Activated T-helper 17 cell treated with anti-CD3 and anti-CD28 coated beads, Interleukin-2, amount 50 U/mL, for 72 hours (primary cell): ENCODE measurements around the gene ARFRP1. TPM values are rescaled to one million over a fixed set of nuclear protein-coding genes. Genes with fewer than 3 reads are reported as not detected.

Source experiments
- ATAC-seq: fragments of 150-1000 bp; cut with Tn5 transposase; replicated peaks from 2 replicates; pipeline ENCODE4 v1.10.0; 2021; ENCODE audit warnings: mild to moderate bottlenecking, moderate library complexity
- H3K27ac Mint-ChIP-seq: one replicate; pipeline ENCODE4 v1.8.0; 2022; ENCODE audit warnings: mixed read lengths
- H3K27me3 Mint-ChIP-seq: one replicate; pipeline ENCODE4 v1.8.0; 2022; ENCODE audit warnings: mixed read lengths
- H3K36me3 Mint-ChIP-seq: one replicate; pipeline ENCODE4 v1.8.0; 2022; ENCODE audit warnings: low read depth, mild to moderate bottlenecking, mixed read lengths
- H3K4me1 Mint-ChIP-seq: one replicate; pipeline ENCODE4 v1.8.0; 2022; ENCODE audit warnings: mixed read lengths
- H3K4me3 Mint-ChIP-seq: one replicate; pipeline ENCODE4 v1.8.0; 2022; ENCODE audit warnings: mild to moderate bottlenecking, mixed read lengths
- H3K9me3 Mint-ChIP-seq: one replicate; pipeline ENCODE4 v1.8.0; 2022; ENCODE audit warnings: mixed read lengths
- total RNA-seq, 2 donors: library from RNA; stranded (reverse); gene quantifications; one replicate each; pipeline ENCODE4 v1.2.3, GENCODE V29; 2022

ARFRP1 gene
- total RNA-seq: 10 to 100 TPM; 43.8 to 55.8 TPM

DNA sequence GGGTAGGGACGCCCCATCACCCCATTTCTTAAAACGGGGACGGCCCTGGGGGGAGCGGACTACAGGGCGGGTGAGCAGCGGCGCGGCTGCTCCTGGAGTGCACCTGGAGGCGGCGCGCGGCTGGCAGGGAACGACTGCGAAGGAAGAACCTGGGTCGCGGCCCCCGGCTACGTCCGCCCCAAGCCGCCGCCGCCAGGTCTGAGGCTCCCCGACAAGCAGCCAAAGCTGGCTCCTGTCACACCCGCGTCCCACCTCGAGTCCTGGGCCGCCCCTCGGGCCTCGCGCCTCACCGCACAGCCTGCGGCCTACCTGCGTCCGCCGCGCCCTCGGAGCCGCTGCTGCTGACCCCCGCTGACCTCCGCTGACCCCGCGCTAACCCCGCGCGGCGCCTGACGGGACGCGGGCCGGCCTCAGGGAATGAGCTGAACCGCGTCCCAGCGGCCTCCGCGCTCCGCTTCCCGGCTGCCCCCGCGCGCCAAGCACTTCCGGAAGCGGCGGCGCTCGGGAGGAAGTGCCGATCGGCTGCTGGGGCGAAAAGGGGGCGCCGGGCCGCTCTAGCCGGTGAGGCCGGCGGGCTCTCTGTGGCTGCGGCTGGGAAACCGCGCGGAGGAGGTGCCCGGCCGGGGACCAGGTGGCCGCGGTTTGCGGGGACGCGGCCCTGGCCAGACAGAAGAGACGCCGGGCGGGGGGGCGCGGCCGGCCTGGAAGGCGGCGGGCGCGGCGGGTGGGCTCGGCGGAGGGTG lies at the start of gene ARFRP1, which contains the start of gene ZGPAT:
Gene ARFRP1, minus strand, starts transcription at position 419 of the 743 bp plus-strand sequence. CDS start 885 bp downstream, outside the sequence.
Gene ZGPAT, plus strand, starts transcription at position 482 of the 743 bp plus-strand sequence. CDS start 542 bp downstream, outside the sequence.
- Mint-ChIP-seq H3K27me3 (no peaks in the 10 kb centered on the region), H3K4me1 (peaks cover 22% of the 10 kb centered on the region), H3K36me3 (peaks cover 75% of the 10 kb centered on the region), H3K27ac (peak within 1 kb of the TSS; percentile 89), H3K9me3 (peaks cover 3% of the 10 kb centered on the region), H3K4me3 (peak within 1 kb of the TSS; percentile 95)
- peak; percentile 89 for ATAC-seq

DNA sequence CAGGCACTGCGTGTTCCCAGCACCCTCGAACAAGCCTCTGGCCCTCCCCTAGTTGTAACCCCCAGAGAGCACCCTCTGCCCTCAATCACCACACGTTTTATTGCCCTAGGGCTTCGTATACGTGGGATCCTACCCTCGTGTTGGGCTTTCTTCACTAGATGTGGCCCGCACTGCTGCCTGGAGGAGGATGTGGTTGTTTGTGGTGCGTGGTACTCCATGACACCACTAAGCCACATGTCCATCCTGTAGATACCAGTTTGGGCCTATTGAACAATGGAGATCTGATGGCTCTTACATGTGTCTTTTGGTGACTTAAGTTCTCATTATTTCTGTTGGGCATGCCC lies 48.8 kb upstream of the ARFRP1 start:
- Mint-ChIP-seq H3K4me1 (peaks cover 4% of the 10 kb centered on the region), H3K9me3 (no peaks in the 10 kb centered on the region), H3K27me3 (no peaks in the 10 kb centered on the region), H3K4me3 (no peak overlapping the region), H3K36me3 (no peaks in the 10 kb centered on the region), H3K27ac (no peak overlapping the region)
- no peak for ATAC-seq

GRCh38 chr20:63755933-63756647 lies 48.3 kb upstream of the ARFRP1 start:
- no peaks in the 10 kb centered on the region for H3K27me3 Mint-ChIP-seq
- no peak overlapping the region for H3K27ac Mint-ChIP-seq
- H3K36me3 Mint-ChIP-seq: no peaks in the 10 kb centered on the region
- H3K9me3 Mint-ChIP-seq: no peaks in the 10 kb centered on the region
- no peak for ATAC-seq
- H3K4me3 Mint-ChIP-seq: no peak overlapping the region
- peaks cover 4% of the 10 kb centered on the region for H3K4me1 Mint-ChIP-seq

DNA sequence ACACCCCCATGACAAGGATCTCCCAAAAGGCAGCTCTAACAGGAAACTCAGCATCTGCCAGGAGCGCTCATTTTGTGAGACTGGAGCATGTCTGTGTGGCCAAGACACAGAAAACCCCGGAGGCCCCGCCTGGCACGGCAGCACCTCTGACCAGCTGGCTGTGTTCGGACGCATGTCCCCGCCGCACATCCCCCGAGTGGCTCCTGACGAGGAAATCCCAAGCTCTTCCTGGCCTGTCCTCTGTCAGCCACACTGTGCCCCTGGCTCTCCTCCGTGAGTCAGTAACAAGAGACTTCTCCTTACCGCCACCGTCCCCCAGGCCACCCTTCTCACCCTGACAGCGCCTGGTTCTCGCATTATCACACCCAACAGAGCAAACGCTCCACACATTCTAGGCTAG lies 46.2 kb upstream of the ARFRP1 start:
- Mint-ChIP-seq H3K36me3 (no peaks in the 10 kb centered on the region), H3K27me3 (no peaks in the 10 kb centered on the region), H3K9me3 (no peaks in the 10 kb centered on the region), H3K4me3 (no peak overlapping the region), H3K4me1 (peaks cover 4% of the 10 kb centered on the region), H3K27ac (no peak overlapping the region)
- ATAC-seq: no peak

DNA sequence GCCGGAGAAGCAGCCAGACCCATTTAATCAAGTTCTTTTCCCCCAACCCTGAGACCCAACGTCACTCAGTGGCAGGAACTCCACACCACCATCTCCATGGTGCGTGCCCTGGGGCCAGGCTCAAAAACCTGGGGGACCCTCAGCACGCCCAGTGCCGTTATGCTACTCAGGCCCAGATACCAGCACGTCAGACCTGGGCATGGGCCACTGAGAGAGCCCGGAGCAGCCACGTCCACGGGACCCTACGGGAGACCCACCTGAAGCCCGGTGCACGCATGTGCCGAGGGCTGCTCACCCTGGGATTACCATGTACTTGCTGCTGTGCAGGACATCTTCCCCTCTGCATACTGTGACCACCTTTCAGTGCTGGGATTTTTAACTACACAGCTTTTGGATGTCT lies 45.6 kb upstream of the ARFRP1 start:
- H3K4me3 Mint-ChIP-seq: no peak overlapping the region
- H3K9me3 Mint-ChIP-seq: no peaks in the 10 kb centered on the region
- no peak overlapping the region for H3K27ac Mint-ChIP-seq
- no peaks in the 10 kb centered on the region for H3K36me3 Mint-ChIP-seq
- no peaks in the 10 kb centered on the region for H3K27me3 Mint-ChIP-seq
- peaks cover 4% of the 10 kb centered on the region for H3K4me1 Mint-ChIP-seq
- no peak for ATAC-seq

DNA sequence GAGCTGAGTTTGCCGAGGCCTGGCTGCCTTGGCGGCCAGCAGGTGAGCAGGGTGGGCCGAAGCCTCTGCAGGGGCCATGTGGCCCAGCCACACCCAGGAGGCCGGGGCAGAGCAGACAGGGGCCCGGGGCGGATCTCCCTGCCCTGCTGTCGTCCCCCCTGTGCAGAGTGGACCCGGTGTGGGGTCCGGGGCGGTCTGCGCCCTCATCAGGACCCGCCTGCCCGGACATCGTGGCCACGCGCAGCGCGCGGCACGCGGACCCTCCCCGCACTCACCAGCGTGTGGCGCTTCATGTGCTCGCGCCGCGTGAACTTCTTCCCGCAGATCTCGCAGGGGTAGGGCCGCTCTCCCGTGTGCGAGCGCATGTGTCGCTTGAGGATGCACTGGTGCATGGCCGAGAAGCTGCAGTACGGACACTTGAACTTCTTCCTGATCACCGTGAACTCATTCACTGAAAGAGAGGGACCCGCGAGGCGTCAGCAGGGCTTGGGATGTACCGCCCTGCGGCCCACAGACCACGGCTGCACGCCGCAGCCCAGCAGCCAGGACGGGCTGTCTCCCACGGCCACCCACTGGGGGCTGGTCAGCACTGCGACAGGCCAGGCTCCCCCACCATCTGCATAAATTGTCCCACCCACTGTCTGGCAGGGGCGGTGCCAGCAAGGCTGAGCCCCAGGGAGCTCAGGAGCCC lies 44.8 kb upstream of the ARFRP1 start:
- no peak overlapping the region for H3K4me3 Mint-ChIP-seq
- H3K27me3 Mint-ChIP-seq: no peaks in the 10 kb centered on the region
- no peak overlapping the region for H3K27ac Mint-ChIP-seq
- H3K9me3 Mint-ChIP-seq: no peaks in the 10 kb centered on the region
- ATAC-seq: no peak
- H3K4me1 Mint-ChIP-seq: peaks cover 3% of the 10 kb centered on the region
- no peaks in the 10 kb centered on the region for H3K36me3 Mint-ChIP-seq

GRCh38 chr20:63751471-63752271 lies 43.9 kb upstream of the ARFRP1 start:
- no peaks in the 10 kb centered on the region for H3K36me3 Mint-ChIP-seq
- H3K4me3 Mint-ChIP-seq: peak overlapping the region; percentile 75
- no peaks in the 10 kb centered on the region for H3K9me3 Mint-ChIP-seq
- no peaks in the 10 kb centered on the region for H3K27me3 Mint-ChIP-seq
- ATAC-seq: peak; percentile 20
- H3K27ac Mint-ChIP-seq: peak overlapping the region; percentile 82
- no peaks in the 10 kb centered on the region for H3K4me1 Mint-ChIP-seq

DNA sequence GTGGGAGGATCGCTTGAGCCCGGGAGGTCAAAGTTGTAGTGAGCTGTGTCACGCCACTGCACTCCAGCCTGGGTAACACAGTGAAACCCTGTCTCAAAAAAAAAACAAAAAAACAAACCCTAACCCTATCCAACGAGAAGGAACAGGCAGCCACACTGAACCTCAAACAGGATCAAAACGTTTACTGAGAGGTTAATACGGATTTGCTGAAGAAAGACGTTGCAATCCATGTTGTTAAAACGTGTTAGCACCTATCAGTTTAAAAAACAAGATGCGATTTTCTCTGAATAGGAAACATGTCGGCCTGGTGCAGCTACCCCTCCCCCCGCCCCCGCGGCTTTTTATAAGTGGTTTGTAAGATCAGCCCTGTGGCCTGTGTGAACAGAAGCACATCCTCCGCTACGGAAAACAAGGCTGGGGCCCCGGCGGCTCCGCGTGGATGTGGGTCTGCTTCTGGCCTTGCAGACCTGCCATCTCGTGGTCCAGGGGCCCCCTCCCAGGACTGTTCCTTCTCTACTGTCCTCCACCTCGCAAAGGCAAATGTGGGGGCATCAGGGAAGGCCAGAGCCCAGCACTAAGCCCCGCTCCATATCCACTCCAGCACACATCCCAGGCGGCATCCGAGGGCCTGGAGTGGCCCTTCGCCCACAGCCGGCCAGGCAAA lies 43.2 kb upstream of the ARFRP1 start:
- Mint-ChIP-seq H3K27me3 (no peaks in the 10 kb centered on the region), H3K36me3 (no peaks in the 10 kb centered on the region), H3K9me3 (no peaks in the 10 kb centered on the region), H3K4me3 (peak overlapping the region; percentile 75), H3K4me1 (no peaks in the 10 kb centered on the region), H3K27ac (peak overlapping the region; percentile 82)
- ATAC-seq: peak; percentile 88

- Mint-ChIP-seq H3K4me3 (no peak overlapping the region), H3K9me3 (no peaks in the 10 kb centered on the region), H3K27ac (peak overlapping the region; percentile 63), H3K36me3 (no peaks in the 10 kb centered on the region), H3K27me3 (no peaks in the 10 kb centered on the region), H3K4me1 (no peaks in the 10 kb centered on the region)
- ATAC-seq: no peak
These were observed 42.1 kb upstream of the ARFRP1 start for GRCh38 chr20:63749597-63750508.

DNA sequence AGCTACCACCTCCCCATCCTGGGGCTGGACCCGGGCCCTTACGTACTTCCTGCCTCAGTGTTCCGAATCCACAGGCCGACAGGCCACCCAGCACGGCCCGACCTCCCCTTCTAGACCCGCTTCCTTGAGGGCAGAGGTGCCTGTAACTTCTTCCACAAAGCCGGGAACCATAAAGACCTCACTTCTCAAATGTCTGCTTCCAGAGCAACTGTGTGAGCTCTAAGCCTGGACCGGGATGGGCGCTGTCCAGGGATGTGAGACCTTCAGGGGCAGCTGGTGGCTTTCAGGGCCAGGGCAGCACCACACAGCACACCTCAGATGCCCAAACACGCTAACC lies 41.1 kb upstream of the ARFRP1 start:
- H3K27ac Mint-ChIP-seq: peak overlapping the region; percentile 63
- H3K4me3 Mint-ChIP-seq: no peak overlapping the region
- H3K4me1 Mint-ChIP-seq: no peaks in the 10 kb centered on the region
- H3K27me3 Mint-ChIP-seq: no peaks in the 10 kb centered on the region
- H3K9me3 Mint-ChIP-seq: no peaks in the 10 kb centered on the region
- no peaks in the 10 kb centered on the region for H3K36me3 Mint-ChIP-seq
- ATAC-seq: no peak

GRCh38 chr20:63748070-63748933 lies 40.5 kb upstream of the ARFRP1 start:
- H3K4me3 Mint-ChIP-seq: no peak overlapping the region
- no peaks in the 10 kb centered on the region for H3K4me1 Mint-ChIP-seq
- no peaks in the 10 kb centered on the region for H3K36me3 Mint-ChIP-seq
- H3K9me3 Mint-ChIP-seq: no peaks in the 10 kb centered on the region
- H3K27me3 Mint-ChIP-seq: no peaks in the 10 kb centered on the region
- H3K27ac Mint-ChIP-seq: peak overlapping the region; percentile 63
- no peak for ATAC-seq

DNA sequence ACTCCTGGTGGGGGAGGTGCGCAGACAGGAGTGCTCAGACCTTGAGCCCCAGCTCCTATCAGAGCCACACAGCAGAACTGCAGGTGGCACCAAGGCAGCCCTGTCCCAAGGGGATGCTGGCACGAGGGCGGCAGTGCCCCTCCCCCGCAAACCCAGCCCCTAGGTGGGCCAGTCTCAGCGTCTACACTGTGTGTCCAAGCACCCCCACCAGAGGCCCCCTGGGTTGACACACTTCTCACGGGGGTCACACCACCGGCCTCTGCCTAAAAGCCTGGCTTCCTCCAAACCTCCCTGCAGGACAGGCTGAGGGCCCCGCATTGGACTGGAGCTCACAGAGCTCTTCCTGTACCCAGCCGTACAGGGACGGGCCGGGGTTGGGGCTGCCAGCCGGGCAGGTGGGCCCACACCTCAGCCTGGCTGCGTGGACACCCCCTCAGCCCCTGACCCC lies 39.9 kb upstream of the ARFRP1 start:
- ATAC-seq: no peak
- Mint-ChIP-seq H3K27ac (no peak overlapping the region), H3K9me3 (no peaks in the 10 kb centered on the region), H3K4me3 (no peak overlapping the region), H3K27me3 (no peaks in the 10 kb centered on the region), H3K4me1 (no peaks in the 10 kb centered on the region), H3K36me3 (no peaks in the 10 kb centered on the region)
